LNCaP clone FGC (cell line): ENCODE results near the gene AQR.
"Not testable (repeated sequence)": the region's sequence is repeated elsewhere in the genome, so short reads cannot be mapped to it uniquely, and the experiment has no call there.

Experiments
- DNase-seq: peaks from one replicate; pipeline ENCODE4 v3.0.0-alpha.2; 2011; ENCODE audit warnings: low read depth
- H3K4me3 ChIP-seq: 2 replicates; pipeline ENCODE4 v1.5.1; 2011; ENCODE audit warnings: mild to moderate bottlenecking, low read depth, low read length, control low read depth
- TF ChIP-seq, protein P1 (sequence below): IDR thresholded peaks from 2 replicates; pipeline ENCODE4 v1.5.1; 2012; ENCODE audit warnings: mild to moderate bottlenecking; ENCODE audit not compliant: control insufficient read depth, insufficient read depth; ENCODE audit errors: extremely low read depth

The AQR gene

DNA sequence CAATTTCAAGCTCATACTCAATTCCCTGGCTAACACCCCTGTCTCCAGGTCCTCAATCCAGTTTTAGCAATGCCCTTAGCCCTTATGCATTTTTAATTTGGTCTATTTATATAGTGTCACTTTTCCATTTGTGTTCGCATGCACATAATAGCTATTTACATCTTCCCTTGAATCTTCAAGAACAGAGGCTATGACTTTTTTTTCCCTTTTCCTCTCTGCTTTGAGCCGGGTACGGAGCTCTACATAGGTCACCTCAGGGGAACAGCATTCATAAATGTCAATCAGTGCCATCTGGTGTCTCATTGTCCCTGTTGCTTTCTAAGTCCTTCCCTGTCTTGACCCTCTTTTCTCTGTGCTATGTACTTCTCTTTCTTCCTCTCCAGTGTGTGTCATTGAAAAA, 147.7 kb downstream of the AQR start:
- H3K4me3 ChIP-seq = no peak overlapping the region
- DNase-seq = no peak
- TF ChIP-seq, protein P1, sequence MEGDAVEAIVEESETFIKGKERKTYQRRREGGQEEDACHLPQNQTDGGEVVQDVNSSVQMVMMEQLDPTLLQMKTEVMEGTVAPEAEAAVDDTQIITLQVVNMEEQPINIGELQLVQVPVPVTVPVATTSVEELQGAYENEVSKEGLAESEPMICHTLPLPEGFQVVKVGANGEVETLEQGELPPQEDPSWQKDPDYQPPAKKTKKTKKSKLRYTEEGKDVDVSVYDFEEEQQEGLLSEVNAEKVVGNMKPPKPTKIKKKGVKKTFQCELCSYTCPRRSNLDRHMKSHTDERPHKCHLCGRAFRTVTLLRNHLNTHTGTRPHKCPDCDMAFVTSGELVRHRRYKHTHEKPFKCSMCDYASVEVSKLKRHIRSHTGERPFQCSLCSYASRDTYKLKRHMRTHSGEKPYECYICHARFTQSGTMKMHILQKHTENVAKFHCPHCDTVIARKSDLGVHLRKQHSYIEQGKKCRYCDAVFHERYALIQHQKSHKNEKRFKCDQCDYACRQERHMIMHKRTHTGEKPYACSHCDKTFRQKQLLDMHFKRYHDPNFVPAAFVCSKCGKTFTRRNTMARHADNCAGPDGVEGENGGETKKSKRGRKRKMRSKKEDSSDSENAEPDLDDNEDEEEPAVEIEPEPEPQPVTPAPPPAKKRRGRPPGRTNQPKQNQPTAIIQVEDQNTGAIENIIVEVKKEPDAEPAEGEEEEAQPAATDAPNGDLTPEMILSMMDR = no peak

DNA sequence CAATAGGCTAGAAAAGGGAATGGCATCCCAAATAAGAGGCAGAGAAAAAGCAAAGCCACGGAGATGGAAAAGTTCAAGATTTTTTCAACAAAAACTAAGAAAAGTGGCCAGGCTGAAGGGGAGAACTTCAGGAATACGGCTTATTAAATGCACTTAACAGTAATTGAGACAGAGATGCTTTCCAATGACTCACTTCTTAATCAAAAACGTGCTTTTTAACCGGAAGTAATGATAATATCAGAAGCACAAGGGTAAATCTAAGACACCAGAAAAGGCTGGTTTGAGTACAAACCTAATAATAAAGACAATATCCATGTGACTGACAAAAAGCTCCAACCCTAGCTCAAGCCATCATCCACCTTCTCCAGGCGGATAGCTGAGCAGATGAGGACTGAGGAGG, 149.4 kb downstream of the AQR start:
- no peak overlapping the region for H3K4me3 ChIP-seq
- DNase-seq = no peak
- TF ChIP-seq, protein P1 = no peak

DNA sequence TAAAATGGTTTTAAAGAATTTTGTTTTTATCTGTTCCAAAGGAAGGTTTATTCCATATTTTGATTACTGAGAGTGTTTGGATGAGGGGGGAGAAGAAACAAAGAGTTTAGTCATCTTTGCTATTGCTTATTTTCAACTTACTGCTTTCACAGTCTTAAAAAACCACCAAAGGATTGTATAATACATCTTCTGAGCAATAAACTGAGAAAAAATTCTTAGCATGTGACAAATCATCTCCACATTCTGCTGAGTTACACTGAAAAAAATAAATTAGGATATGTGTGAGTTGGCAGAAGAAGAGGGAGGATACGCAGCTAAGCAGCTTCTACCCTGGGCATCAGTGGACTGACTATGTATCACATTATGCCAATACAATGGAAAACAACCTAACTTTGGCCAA, 151.0 kb downstream of the AQR start:
- no peak overlapping the region for H3K4me3 ChIP-seq
- DNase-seq = no peak
- TF ChIP-seq, protein P1 = no peak

DNA sequence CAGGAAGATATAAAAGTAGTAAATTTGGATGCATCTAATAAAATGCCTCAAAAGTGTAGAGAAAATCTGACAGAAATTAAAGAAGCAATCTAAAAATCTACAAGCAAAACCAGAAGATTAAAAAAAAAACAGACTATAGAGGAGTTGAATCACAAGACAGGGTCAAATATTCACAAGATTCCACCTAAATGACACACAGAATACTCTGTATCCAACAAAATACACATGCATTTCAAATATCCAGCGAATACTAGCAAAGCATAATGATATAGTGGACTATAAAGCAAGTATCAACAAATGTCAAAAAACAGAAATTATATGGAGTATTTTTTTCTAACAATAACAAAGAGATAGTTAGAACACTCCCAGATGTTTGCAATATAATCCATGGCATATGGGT, 153.7 kb downstream of the AQR start:
- TF ChIP-seq, protein P1 = no peak
- no peak for DNase-seq

DNA sequence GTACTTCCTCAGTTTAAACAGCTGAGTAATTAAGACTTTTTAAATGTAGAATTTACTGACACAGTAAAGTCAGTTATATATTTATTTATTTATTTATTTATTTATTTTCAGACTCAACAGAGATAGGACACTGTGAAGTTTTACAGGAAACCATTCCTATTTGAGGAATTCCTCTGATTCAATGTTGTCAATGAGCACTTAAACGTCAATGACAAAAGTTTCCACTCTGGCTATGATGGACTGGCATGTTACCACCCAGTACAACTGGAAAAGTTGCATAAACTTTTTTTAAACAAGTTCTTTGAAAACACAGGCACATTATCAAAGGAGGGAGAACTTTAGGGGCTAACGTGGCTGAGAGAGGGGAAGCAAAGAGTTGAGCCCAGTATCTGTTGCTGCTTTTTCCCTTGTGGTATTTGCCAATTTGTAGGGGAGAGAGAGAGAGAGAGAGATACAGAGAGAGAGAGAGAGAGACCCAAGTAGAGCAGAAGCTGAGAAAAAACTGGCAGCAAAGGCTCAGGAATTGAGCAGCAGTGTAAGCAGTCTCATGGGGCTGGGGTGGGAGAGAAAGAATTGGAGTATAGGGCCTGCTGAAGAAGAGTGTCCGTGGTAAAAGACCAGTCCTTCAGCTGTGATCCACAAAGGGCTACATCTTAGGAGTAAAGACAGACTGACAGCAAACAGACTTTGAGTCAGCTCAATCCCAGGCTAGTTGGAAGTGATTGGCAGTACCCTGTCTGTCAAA, 155.9 kb downstream of the AQR start:
- H3K4me3 ChIP-seq = no peak overlapping the region
- DNase-seq = no peak
- TF ChIP-seq, protein P1 = no peak

More for the DNA sequence above, 153.7 kb downstream of the AQR start:
- no peak overlapping the region for H3K4me3 ChIP-seq

DNA sequence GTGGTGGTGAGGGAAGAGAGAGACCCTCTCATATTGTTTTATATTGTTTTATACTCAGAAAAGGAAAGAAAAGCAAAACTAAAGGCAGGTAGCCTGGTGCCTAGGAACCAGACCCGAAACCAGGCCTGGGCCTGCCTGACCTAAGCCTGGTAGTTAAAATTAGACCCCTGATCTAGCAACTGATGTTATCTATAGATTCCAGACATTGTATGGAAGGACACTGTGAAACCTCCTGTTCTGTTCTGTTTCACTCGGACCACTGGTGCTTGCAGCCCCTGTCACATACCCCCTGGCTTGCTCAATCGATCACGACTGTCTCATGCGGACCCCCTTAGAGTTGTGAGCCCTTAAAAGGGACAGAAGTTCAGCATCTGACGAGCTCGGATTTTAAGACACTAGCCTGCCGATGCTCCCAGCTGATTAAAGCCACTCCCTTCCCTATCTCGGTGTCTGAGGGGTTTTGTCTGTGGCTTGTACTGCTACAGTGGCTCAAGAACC, 156.6 kb downstream of the AQR start:
- not testable (repeated sequence) for DNase-seq, H3K4me3 ChIP-seq

DNA sequence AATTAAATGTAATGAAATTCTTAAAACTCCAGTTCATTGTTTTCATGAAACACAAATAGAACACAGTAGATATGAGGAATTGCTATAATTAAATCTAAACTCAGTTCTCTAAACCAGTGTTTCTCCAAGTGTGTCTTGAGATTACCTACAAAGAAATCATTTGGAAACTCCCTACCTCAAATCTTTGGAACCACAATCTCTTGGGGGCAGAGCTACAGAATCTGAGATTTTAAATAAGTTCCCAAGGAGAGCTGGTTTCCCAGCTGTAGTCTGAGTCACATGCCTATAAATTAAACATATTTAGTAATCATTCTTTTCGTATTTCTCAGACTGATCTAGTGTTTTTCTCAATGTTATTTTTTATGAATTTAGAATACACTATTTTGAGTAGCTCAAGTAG, 157.2 kb downstream of the AQR start:
- H3K4me3 ChIP-seq = no peak overlapping the region
- no peak for DNase-seq
- TF ChIP-seq, protein P1 = no peak
